Measurements from ENCODE around the gene OMA1. TPM values are rescaled to one million over a fixed set of nuclear protein-coding genes. Genes with fewer than 3 reads are reported as not detected.

OMA1 gene
- total RNA-seq, 1 donor from 2014 or later = 32.0 TPM

DNA sequence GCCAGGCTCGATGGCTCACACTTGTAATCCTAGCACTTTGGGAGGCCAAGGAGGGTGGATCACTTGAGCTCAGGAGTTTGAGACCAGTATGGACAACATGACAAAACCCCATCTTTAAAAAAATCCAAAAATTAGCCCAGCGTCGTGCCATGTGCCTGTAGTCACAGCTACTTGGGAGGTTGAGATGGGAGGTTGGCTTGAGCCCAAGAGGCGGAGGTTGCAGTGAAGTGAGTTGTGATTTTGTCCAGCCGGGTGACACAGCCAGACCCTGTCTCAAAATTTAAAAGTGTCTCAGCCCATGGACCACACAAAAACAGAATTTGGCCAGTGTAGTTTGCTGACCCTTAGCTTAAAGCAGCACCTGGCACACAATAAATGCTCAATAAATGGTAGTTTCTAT lies 41.9 kb upstream of the OMA1 start:
- Mint-ChIP-seq H3K4me1 (ENCODE audit: low read depth) (peaks cover 27% of the 10 kb centered on the region), H3K27ac (no peak overlapping the region), H3K27me3 (peaks cover 14% of the 10 kb centered on the region), H3K9me3 (ENCODE audit: low read depth) (peaks cover 2% of the 10 kb centered on the region), H3K4me3 (ENCODE audit: low read depth) (no peak overlapping the region), H3K36me3 (ENCODE audit: insufficient read depth) (no peaks in the 10 kb centered on the region)
- DNase-seq (ENCODE audit: low spot score, unreplicated experiment) = no peak
- TF ChIP-seq, protein P1, sequence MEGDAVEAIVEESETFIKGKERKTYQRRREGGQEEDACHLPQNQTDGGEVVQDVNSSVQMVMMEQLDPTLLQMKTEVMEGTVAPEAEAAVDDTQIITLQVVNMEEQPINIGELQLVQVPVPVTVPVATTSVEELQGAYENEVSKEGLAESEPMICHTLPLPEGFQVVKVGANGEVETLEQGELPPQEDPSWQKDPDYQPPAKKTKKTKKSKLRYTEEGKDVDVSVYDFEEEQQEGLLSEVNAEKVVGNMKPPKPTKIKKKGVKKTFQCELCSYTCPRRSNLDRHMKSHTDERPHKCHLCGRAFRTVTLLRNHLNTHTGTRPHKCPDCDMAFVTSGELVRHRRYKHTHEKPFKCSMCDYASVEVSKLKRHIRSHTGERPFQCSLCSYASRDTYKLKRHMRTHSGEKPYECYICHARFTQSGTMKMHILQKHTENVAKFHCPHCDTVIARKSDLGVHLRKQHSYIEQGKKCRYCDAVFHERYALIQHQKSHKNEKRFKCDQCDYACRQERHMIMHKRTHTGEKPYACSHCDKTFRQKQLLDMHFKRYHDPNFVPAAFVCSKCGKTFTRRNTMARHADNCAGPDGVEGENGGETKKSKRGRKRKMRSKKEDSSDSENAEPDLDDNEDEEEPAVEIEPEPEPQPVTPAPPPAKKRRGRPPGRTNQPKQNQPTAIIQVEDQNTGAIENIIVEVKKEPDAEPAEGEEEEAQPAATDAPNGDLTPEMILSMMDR (IDR thresholded peaks at IDR 0.05; ENCODE audit: unreplicated experiment) = no peak

DNA sequence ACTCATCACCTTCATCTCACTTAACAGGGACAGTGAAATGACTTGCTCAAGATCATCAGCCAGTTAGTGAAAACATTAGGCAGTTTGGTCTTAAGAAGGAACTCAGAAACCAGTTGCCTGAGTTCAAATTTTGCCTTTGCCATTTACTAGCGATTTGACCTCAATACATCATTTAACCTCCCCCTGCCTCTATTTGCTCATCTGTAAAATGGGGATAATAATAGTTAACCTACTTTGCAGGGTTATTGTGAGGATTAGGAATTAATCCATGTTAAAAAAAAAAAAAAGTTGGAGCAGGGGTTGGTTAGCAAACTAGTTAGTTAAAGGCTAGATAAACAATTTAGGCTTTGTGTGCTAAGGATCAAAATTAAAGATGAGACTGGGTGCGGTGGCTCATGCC lies 41.1 kb upstream of the OMA1 start:
- peaks cover 20% of the 10 kb centered on the region for H3K4me1 Mint-ChIP-seq (ENCODE audit: low read depth)

DNA sequence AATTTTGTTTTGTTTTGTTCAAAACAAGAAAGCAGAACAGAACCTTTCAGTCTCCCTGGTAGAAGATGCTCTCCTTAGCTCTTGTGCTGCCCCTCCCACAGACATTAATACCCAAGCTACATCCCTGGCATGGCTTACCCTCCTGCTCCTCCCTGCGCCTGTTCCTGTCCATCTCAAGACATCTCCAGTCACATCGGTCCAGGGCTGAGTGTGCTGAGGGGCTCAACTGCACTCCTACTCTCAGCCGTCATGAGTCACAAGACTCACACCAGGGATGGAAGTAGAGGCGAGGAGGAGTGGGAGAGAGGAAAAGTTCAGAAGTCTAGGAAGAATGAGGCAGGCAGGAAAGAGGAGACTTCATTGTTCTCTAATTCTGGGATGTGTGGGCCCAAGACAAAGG lies 39.7 kb upstream of the OMA1 start:
- H3K4me1 Mint-ChIP-seq (ENCODE audit: low read depth) = peaks cover 14% of the 10 kb centered on the region
- H3K4me3 Mint-ChIP-seq (ENCODE audit: low read depth) = no peak overlapping the region
- TF ChIP-seq, protein P1 (IDR thresholded peaks at IDR 0.05; ENCODE audit: unreplicated experiment) = no peak

More for the DNA sequence above, 41.1 kb upstream of the OMA1 start:
- Mint-ChIP-seq H3K27me3 (peaks cover 14% of the 10 kb centered on the region), H3K9me3 (ENCODE audit: low read depth) (no peaks in the 10 kb centered on the region), H3K27ac (no peak overlapping the region), H3K36me3 (ENCODE audit: insufficient read depth) (no peaks in the 10 kb centered on the region), H3K4me3 (ENCODE audit: low read depth) (no peak overlapping the region)
- no peak for DNase-seq (ENCODE audit: low spot score, unreplicated experiment)
- TF ChIP-seq, protein P1 (IDR thresholded peaks at IDR 0.05; ENCODE audit: unreplicated experiment) = no peak

DNA sequence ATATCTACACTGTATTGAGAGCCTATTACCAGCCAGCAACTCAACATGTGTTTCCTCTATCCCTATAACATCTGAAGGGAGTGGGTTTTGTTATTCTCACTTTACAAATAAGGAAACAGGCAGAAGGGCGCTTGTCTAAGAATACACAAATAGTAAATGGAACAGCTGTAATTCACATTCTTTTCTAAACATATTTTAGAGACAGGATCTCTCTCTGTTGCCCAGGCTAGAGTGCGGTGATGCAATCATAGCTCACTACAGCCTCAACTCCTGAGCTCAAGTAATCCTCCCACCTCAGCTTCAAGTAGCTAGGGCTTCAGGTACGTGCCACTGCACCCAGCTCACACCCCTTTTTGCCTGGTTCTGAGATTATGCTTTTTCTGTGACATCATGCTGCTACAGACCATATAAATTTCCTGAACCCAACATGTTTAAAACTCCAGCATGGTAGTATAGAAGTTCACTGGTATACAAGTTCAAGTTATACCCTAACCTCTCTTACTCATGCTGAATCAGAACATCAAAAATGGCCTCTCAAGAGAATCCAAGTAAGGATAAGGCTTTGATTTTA lies 39.1 kb upstream of the OMA1 start:
- H3K36me3 Mint-ChIP-seq (ENCODE audit: insufficient read depth) = no peaks in the 10 kb centered on the region
- no peak overlapping the region for H3K27ac Mint-ChIP-seq
- peaks cover 14% of the 10 kb centered on the region for H3K4me1 Mint-ChIP-seq (ENCODE audit: low read depth)
- DNase-seq (ENCODE audit: low spot score, unreplicated experiment) = no peak
- H3K4me3 Mint-ChIP-seq (ENCODE audit: low read depth) = no peak overlapping the region
- no peaks in the 10 kb centered on the region for H3K9me3 Mint-ChIP-seq (ENCODE audit: low read depth)
- TF ChIP-seq, protein P1 (IDR thresholded peaks at IDR 0.05; ENCODE audit: unreplicated experiment) = no peak
- peaks cover 14% of the 10 kb centered on the region for H3K27me3 Mint-ChIP-seq

More for the DNA sequence above, 39.7 kb upstream of the OMA1 start:
- no peaks in the 10 kb centered on the region for H3K36me3 Mint-ChIP-seq (ENCODE audit: insufficient read depth)
- H3K27me3 Mint-ChIP-seq = peaks cover 14% of the 10 kb centered on the region
- no peaks in the 10 kb centered on the region for H3K9me3 Mint-ChIP-seq (ENCODE audit: low read depth)
- DNase-seq (ENCODE audit: low spot score, unreplicated experiment) = no peak
- no peak overlapping the region for H3K27ac Mint-ChIP-seq

DNA sequence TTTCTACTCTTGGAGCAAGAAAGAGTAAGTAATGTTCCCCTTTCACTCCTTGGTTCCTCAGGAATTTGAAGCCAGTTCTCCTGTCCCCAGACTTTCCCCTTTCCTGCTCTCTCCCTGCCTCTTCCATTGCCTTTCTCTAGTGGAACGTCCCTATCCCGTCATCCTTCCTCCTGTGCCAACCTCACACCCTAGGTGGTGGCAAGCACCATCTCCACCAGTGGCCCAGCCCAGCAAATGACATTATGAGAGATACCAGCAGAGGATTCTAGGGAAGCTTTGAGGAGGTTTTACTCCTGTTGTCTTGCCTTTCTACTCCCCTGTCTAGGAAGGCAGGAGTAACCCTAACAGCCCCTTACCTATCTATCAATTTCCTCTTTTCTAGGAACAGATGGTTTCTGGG lies 38.6 kb upstream of the OMA1 start:
- peaks cover 14% of the 10 kb centered on the region for H3K27me3 Mint-ChIP-seq
- H3K4me3 Mint-ChIP-seq (ENCODE audit: low read depth) = no peak overlapping the region
- no peak for DNase-seq (ENCODE audit: low spot score, unreplicated experiment)
- no peaks in the 10 kb centered on the region for H3K36me3 Mint-ChIP-seq (ENCODE audit: insufficient read depth)
- TF ChIP-seq, protein P1 (IDR thresholded peaks at IDR 0.05; ENCODE audit: unreplicated experiment) = no peak
- H3K27ac Mint-ChIP-seq = no peak overlapping the region
- peaks cover 15% of the 10 kb centered on the region for H3K4me1 Mint-ChIP-seq (ENCODE audit: low read depth)
- H3K9me3 Mint-ChIP-seq (ENCODE audit: low read depth) = no peaks in the 10 kb centered on the region

Measured in progenitor cell of endocrine pancreas (in vitro differentiated cells).